Cardiac fibroblast (primary cell): ENCODE measurements around the gene MAP1LC3B.

ENCODE experiments used
- DNase-seq, 2 donors: peaks; one replicate each; pipeline versions ENCODE4 v3.0.0 to v3.0.0-alpha.2; 2010; ENCODE audit warnings: low read depth in 2 of 2
- H3K4me3 ChIP-seq, 2 donors: replicated peaks in 1 of 2; 1 replicate in 1 of 2; 2 replicates in 1 of 2; pipeline ENCODE4 v1.5.1; 2011; ENCODE audit warnings: low read depth in 2 of 2, low read length in 2 of 2, mild to moderate bottlenecking in 2 of 2, moderate library complexity in 1 of 2
- CTCF ChIP-seq: IDR thresholded peaks from one replicate; pipeline ENCODE4 v1.5.1; 2011; ENCODE audit warnings: low read depth, mild to moderate bottlenecking, low read length, inconsistent platforms

MAP1LC3B gene

GRCh38 chr16:87390641-87391323 is 1.4 kb upstream of the MAP1LC3B start:
- no peak overlapping the region for H3K4me3 ChIP-seq
- no peak for TF ChIP-seq CTCF
- no peak for DNase-seq

- peak; percentile 35 to 49 for DNase-seq
- H3K4me3 ChIP-seq, result peak overlapping the region; percentile 44 to 64
- no peak for TF ChIP-seq CTCF
Observed at GRCh38 chr16:87391324-87391949, 699 bp upstream of the MAP1LC3B start.

GRCh38 chr16:87392821-87393679 is 914 bp downstream of the MAP1LC3B start:
- peak; percentile 55 to 56 for DNase-seq
- TF ChIP-seq CTCF, result peak; percentile 23
- peak overlapping the region; percentile 82 to 92 for H3K4me3 ChIP-seq

- H3K4me3 ChIP-seq, result peak overlapping the region; percentile 82 to 92
- no peak for TF ChIP-seq CTCF
- no peak for DNase-seq
Observed at GRCh38 chr16:87393680-87394055, 1.5 kb downstream of the MAP1LC3B start.

- DNase-seq, result no peak
- no peak overlapping the region for H3K4me3 ChIP-seq
- TF ChIP-seq CTCF, result no peak
Observed at GRCh38 chr16:87395181-87395842, 3.2 kb downstream of the MAP1LC3B start.

- no peak for DNase-seq
- no peak overlapping the region for H3K4me3 ChIP-seq
- TF ChIP-seq CTCF, result no peak
Observed at GRCh38 chr16:87404764-87405625, 12.9 kb downstream of the MAP1LC3B start.
